HG02840 (cell line): Measurements from ENCODE around the gene VARS1.
"Not testable (repeated sequence)": the region's sequence is repeated elsewhere in the genome, so short reads cannot be mapped to it uniquely, and the experiment has no call there.

Experiments
- ATAC-seq: cut with Tn5 transposase; IDR thresholded peaks from one replicate; pipeline ENCODE4 v1.9.1; 2021; ENCODE audit warnings: mild to moderate bottlenecking, moderate library complexity, moderate number of reproducible peaks; ENCODE audit not compliant: unreplicated experiment, low FRiP score

Gene VARS1

GRCh38 chr6:31822036-31822821, 26.7 kb upstream of the VARS1 start:
- peak; percentile 33 for ATAC-seq

DNA sequence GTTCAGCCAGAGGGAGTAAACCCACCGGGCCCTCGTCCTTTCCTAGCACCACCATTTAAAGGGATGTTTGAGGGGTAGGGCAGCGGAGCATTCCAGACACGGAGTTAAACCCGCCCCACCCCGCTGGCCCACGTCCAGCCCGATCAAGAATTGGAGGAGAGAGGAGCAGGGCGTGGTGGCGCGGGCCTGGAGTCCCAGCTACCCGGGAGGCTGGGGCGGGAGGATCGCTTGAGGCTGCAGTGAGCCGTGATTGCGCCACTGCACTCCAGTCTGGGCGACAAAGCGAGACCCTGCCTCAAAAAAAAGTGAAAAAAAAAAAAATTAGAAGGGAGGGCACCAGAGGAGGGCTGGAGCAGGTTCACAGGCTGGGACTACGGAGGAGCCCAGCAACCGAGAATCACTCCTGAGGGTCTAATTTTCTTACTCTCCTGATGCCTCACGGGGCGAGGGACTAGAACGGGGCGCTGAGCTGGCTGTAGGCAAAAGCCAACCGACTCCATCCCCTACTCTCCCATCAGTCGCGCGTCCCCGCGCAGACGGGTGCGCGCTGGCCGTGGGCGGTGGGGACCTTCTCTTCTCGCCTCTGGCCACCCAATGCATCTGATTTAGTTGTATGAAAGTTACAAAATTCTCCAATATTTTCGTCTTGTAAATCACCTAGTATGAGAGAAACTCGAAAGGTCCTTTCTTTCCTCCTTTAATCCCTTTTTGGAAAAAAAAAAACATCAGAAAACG, 25.9 kb upstream of the VARS1 start:
- peak; percentile 45 for ATAC-seq

DNA sequence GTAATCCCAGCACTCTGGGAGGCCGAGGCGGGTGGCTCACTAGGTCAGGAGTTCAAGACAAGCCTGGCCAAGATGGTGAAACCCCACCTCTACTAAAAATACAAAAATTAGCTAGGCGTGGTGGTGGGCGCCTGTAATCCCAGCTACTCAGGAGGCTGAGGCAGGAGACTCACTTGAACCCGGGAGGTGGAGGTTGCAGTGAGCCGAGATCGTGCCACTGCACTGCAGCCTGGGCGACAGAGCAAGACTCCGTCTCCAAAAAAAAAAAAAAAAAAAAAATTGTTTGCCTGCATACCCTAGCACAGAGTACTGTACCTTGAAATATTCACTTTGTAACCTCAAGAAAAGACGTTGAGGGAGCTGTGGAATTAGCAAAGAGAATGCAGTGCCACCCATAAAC, 24.8 kb upstream of the VARS1 start:
- ATAC-seq: not testable (repeated sequence)

DNA sequence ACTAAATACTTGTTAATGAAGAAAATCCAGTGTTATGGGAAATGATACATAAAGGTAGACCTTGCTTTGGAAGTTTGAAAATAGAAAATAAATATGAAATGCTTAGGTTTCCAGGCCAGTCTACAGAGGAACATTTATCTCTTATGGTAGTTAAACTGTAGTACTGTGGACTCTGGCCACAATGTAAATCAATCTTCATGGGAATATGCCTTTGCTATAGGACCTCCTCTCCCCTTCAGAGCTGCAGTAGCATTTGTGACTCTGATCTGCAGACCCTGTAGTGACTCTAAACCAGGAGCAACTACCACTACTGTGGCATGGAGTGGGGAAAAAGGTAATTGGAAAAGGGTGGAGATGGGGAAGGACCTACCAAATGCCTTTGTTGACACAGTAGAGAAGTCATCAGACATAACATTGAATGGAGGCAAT, 24.3 kb upstream of the VARS1 start:
- no peak for ATAC-seq

GRCh38 chr6:31817929-31818511, 22.5 kb upstream of the VARS1 start:
- ATAC-seq: not testable (repeated sequence)

GRCh38 chr6:31817133-31817928, 21.8 kb upstream of the VARS1 start:
- ATAC-seq: not testable (repeated sequence)

DNA sequence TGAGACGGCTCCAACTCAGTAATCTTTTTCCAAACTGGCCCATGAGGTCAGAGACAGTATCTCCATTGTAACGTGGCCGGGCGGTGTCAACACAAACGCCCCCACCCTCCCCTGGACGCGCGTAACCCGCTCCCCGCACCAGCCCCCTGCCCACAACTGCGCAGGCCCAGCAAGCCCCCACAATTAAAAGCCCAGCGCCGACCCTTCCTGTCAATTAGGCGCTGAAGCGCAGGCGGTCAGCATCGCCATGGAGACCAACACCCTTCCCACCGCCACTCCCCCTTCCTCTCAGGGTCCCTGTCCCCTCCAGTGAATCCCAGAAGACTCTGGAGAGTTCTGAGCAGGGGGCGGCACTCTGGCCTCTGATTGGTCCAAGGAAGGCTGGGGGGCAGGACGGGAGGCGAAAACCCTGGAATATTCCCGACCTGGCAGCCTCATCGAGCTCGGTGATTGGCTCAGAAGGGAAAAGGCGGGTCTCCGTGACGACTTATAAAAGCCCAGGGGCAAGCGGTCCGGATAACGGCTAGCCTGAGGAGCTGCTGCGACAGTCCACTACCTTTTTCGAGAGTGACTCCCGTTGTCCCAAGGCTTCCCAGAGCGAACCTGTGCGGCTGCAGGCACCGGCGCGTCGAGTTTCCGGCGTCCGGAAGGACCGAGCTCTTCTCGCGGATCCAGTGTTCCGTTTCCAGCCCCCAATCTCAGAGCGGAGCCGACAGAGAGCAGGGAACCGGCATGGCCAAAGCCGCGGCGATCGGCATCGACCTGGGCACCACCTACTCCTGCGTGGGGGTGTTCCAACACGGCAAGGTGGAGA, 19.7 kb upstream of the VARS1 start, which contains the start of the genes HSPA1A and HSPA1L:
HSPA1A (plus strand) TSS at position 519 of the 814 bp plus-strand sequence; CDS start at position 733, 214 bp downstream.
HSPA1L (minus strand) TSS at position 259 of the 814 bp plus-strand sequence. CDS start 3,311 bp downstream, outside the sequence.
- ATAC-seq: peak; percentile 45

GRCh38 chr6:31814677-31815024, 19.1 kb upstream of the VARS1 start:
- peak; percentile 23 for ATAC-seq

GRCh38 chr6:31813465-31813849, 17.9 kb upstream of the VARS1 start:
- no peak for ATAC-seq

GRCh38 chr6:31811645-31812044, 16.1 kb upstream of the VARS1 start:
- no peak for ATAC-seq

- not testable (repeated sequence) for ATAC-seq
Observed at GRCh38 chr6:31808599-31808998, 13.0 kb upstream of the VARS1 start.

DNA sequence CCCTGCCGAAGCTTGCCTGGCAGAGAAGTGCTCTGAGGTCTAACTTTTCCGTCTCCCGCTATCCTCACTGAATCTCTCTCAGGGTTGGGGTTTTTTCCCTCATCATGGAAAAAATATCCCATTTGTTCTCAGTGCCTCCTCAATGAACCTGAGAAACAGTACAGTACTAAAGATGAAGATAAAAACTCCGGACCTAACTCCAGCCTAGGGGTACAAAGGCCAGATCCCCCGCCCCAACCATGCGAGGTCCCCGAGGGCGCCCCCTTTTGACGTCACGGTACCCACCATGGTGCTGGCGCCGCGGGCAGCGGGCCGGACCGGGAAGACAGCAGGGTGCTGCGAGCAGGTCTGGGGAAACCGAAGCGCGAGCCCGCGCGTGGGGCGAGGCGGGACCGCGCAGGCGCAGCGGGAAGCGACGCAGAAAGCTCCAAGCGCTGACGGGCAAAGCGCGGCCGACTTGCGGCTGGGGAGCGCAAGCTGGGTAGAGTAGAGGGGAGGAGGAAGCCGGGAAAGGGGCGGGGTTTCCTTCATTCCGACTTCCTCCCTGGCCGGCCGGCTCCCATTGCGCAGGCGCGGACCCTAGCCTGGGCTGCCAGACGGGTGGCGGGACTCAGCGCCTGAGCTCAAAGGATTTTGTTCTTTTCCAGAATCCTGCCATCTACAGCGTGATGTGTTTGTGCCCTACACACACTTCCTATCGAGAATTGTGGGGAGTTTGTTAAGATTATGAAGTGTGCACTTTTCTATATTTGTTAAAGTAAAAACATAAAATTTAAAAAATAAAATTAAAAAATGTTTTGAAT, 11.1 kb upstream of the VARS1 start, which contains the start of gene LSM2:
LSM2 (minus strand) TSS at position 497 of the 803 bp plus-strand sequence; CDS start at position 288, 209 bp downstream.
- peak; percentile 87 for ATAC-seq

- peak; percentile 19 for ATAC-seq
Observed at GRCh38 chr6:31805939-31806469, 10.5 kb upstream of the VARS1 start.

DNA sequence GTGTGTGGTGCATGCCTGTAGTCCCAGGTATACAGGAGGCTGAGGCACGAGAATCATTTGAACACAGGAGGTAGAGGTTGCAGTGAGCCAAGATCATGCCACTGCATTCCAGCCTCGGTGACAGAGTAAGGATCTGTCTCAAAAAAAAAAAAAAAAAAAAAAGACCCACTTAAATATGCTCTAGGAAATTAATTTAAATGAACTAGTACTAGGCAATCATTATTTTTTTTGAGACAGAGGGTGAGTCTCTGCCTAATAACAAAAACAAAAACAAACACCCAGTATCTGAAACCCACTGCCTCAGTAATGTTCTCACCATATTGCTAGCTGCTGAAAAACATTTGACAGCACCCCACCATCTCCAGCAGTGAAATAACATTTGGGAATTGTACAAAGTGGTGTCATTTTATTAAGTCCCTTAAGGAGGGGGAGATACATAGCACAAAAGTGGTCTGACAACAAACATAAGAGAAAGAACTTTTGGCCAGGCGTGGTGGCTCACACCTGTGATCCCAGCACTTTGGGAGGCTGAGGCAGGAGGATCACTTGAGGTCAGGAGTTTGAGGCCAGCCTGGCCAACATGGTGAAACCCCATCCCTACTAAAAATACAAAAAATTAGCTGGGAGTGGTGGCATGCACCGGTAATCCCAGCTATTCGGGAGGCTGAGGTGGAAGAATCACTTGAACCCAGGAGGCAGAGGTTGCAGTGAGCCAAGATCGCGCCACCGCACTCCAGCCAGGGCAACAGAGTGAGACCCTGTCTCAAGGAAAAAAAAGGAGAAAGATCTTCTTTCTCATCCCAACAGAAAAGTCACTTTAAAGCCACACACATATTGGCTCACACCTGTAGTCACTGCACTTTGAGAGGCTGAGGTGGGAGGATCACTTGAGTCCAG, 5.7 kb upstream of the VARS1 start:
- ATAC-seq: not testable (repeated sequence)

DNA sequence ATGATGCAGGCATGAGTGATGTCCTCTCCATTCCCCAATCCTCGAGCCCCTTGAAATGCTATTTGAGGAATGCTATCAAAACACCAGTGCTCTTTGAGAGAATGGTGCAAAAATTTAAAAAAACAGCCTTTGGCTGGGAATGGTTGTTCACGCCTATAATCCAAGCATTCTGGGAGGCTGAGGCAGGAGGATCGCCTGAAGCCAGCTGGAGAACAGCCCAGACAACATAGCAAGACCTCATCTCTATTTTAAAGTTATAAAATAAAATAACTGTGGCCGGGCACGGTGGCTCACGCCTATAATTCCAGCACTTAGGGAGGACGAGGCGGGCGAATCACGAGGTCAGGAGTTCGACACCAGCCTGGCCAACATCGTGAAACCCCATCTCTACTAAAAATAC, 4.2 kb upstream of the VARS1 start:
- ATAC-seq: no peak

GRCh38 chr6:31797588-31797987, 2.0 kb upstream of the VARS1 start:
- ATAC-seq: no peak

DNA sequence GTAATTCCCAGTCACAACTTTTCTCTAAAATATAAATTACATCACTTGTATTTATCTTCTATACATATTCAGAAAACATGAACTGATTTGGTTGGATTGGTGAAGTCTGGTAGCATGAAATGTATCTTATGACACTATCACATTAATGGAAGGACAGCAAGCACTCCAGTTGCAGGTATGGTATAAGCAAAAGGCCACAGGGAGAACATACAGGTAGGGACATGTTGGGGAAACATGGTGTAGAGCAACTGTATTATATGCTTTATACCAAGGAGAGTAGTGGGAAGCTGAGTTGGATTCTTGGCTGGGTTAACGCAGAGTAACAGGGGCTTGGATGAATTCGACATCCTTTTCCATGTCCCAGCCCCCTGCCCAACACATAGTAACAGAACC, 1.4 kb upstream of the VARS1 start:
- ATAC-seq: no peak
